Mesendoderm (in vitro differentiated cells): ENCODE results near the gene LRRC75A.

Experiments
- DNase-seq: peaks from one replicate; pipeline ENCODE4 v3.0.0; 2013
- H2AK5ac ChIP-seq: 2 replicates; pipeline ENCODE4 v1.6.1; 2013; ENCODE audit warnings: low read length, inconsistent platforms
- H2BK120ac ChIP-seq: 2 replicates; pipeline ENCODE4 v1.6.1; 2013; ENCODE audit warnings: low read depth, mild to moderate bottlenecking, low read length, moderate library complexity, mixed read lengths
- H2BK15ac ChIP-seq: replicated peaks from 2 replicates; pipeline ENCODE4 v1.6.1; 2013; ENCODE audit warnings: low read depth, mild to moderate bottlenecking, moderate library complexity
- H2BK5ac ChIP-seq: 2 replicates; pipeline ENCODE4 v1.6.1; 2013; ENCODE audit warnings: low read length, inconsistent platforms
- H3K18ac ChIP-seq: 2 replicates; pipeline ENCODE4 v1.6.1; 2013; ENCODE audit warnings: mild to moderate bottlenecking, low read length, mixed read lengths
- H3K23ac ChIP-seq: one replicate; pipeline ENCODE4 v1.6.1; 2013; ENCODE audit warnings: low read length
- H3K27ac ChIP-seq: 2 replicates; pipeline ENCODE4 v1.5.1; 2013; ENCODE audit warnings: low read depth, mild to moderate bottlenecking, inconsistent platforms, low read length, moderate library complexity
- H3K27me3 ChIP-seq: 2 replicates; pipeline ENCODE4 v1.6.1; 2013; ENCODE audit warnings: low read length, control low read depth, mild to moderate bottlenecking, inconsistent platforms; ENCODE audit not compliant: insufficient read depth, poor library complexity
- H3K36me3 ChIP-seq: 2 replicates; pipeline ENCODE4 v1.6.1; 2013; ENCODE audit warnings: low read length, inconsistent platforms; ENCODE audit not compliant: control insufficient read depth, insufficient read depth
- H3K4ac ChIP-seq: one replicate; pipeline ENCODE4 v1.6.1; 2013; ENCODE audit warnings: low read depth, mild to moderate bottlenecking, low read length, moderate library complexity
- H3K4me1 ChIP-seq: 2 replicates; pipeline ENCODE4 v1.6.1; 2013; ENCODE audit warnings: low read depth, low read length, inconsistent platforms; ENCODE audit not compliant: control insufficient read depth
- H3K4me2 ChIP-seq: 2 replicates; pipeline ENCODE4 v1.6.1; 2013; ENCODE audit warnings: low read length
- H3K4me3 ChIP-seq: 2 replicates; pipeline ENCODE4 v1.5.1; 2013; ENCODE audit warnings: mild to moderate bottlenecking, low read length
- H3K56ac ChIP-seq: one replicate; pipeline ENCODE4 v1.6.1; 2013; ENCODE audit warnings: low read length
- H3K79me1 ChIP-seq: 2 replicates; pipeline ENCODE4 v1.6.1; 2013; ENCODE audit warnings: low read length, inconsistent platforms
- H3K79me2 ChIP-seq: 2 replicates; pipeline ENCODE4 v1.6.1; 2013; ENCODE audit warnings: mild to moderate bottlenecking, low read length; ENCODE audit not compliant: control insufficient read depth, insufficient read depth
- H3K9ac ChIP-seq: 2 replicates; pipeline ENCODE4 v1.6.1; 2013; ENCODE audit warnings: low read length, inconsistent platforms
- H4K5ac ChIP-seq: one replicate; pipeline ENCODE4 v1.6.1; 2013; ENCODE audit warnings: low read length
- H4K8ac ChIP-seq: one replicate; pipeline ENCODE4 v1.6.1; 2013; ENCODE audit warnings: low read depth, mild to moderate bottlenecking, control low read depth, low read length, moderate library complexity
- WGBS: extraction: QIAGEN DNeasy Blood & Tissue Kit; methylation state at CpG from one replicate; pipeline ENCODE4 v1.1.7; 2013; ENCODE audit warnings: low lambda C conversion rate, missing lambda C conversion rate; ENCODE audit not compliant: insufficient coverage; ENCODE audit errors: extremely low coverage; 5-methylcytosine and 5-hydroxymethylcytosine counted together

Gene LRRC75A

GRCh38 chr17:16492613-16493530 lies 879 bp upstream of the LRRC75A start:
- Histone ChIP-seq H3K36me3 (no peaks in the 10 kb centered on the region), H3K27me3 (no peaks in the 10 kb centered on the region)
- no peak for DNase-seq

DNA sequence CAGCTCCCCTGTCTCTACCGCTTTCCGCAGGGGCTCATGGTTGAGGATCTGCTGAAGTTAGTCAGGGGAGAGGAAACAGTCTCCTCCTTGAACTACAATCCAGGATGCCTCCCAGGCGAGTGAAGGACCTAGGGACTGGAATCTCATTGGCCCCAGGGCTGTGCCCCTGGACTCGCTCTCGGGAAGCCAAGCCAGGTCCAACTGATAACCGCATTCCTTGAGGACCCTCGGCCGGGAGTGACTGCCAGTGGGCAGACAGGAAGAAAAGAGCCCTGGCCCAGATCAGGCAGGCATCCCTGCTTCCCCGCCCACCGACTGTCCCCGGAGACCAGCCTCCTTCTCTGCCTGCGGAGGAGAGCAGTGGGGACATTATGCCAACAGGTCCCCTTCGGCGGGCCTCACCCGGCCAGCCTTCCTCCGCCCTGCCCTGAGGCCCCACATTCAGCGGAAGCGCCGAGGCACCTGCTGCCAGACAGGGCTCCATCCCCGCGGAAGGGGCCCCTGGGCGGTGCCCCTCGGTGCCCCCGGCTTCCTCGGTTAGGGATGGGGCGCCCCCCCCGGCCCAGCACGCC lies 776 bp downstream of the LRRC75A start:
- Histone ChIP-seq H3K4me2 (peak overlapping the region; percentile 8), H3K4ac (no peak overlapping the region), H3K27me3 (no peaks in the 10 kb centered on the region), H3K56ac (peak overlapping the region; percentile 9), H4K8ac (no peak overlapping the region), H3K9ac (peak overlapping the region; percentile 18), H2BK5ac (no peak overlapping the region), H3K27ac (no peak overlapping the region), H2BK15ac (no peak overlapping the region), H3K79me1 (no peaks in the 10 kb centered on the region), H3K4me3 (no peak overlapping the region), H3K79me2 (no peaks in the 10 kb centered on the region), H4K5ac (no peak overlapping the region), H2BK120ac (no peak overlapping the region), H3K36me3 (no peaks in the 10 kb centered on the region), H3K18ac (no peak overlapping the region), H2AK5ac (no peak overlapping the region), H3K23ac (no peak overlapping the region), H3K4me1 (peaks cover 6% of the 10 kb centered on the region)
- no CpG with 5 or more reads among the region's 28 CpGs for WGBS
- no peak for DNase-seq

More at GRCh38 chr17:16492613-16493530, 879 bp upstream of the LRRC75A start:
- Histone ChIP-seq H3K79me1 (no peaks in the 10 kb centered on the region), H3K4me1 (peaks cover 3% of the 10 kb centered on the region), H3K56ac (peak overlapping the region; percentile 82), H2BK5ac (no peak overlapping the region), H2BK120ac (no peak overlapping the region), H3K4me3 (no peak overlapping the region), H2AK5ac (peak overlapping the region; percentile 46), H4K5ac (no peak overlapping the region), H3K9ac (peak overlapping the region; percentile 71), H4K8ac (peak overlapping the region; percentile 59), H3K27ac (no peak overlapping the region), H3K4me2 (peak overlapping the region; percentile 66), H3K23ac (peak overlapping the region; percentile 51), H3K79me2 (no peaks in the 10 kb centered on the region), H2BK15ac (no peak overlapping the region), H3K4ac (no peak overlapping the region), H3K18ac (peak overlapping the region; percentile 25)
- WGBS, result no CpG with 5 or more reads among the region's 27 CpGs

- Histone ChIP-seq H3K27ac (no peak overlapping the region), H3K4me2 (no peak overlapping the region), H2AK5ac (no peak overlapping the region), H3K23ac (no peak overlapping the region), H3K4me1 (peaks cover 11% of the 10 kb centered on the region), H2BK15ac (no peak overlapping the region), H3K4me3 (no peak overlapping the region), H2BK120ac (no peak overlapping the region), H3K18ac (no peak overlapping the region), H2BK5ac (no peak overlapping the region), H3K27me3 (no peaks in the 10 kb centered on the region), H3K79me1 (no peaks in the 10 kb centered on the region), H3K36me3 (no peaks in the 10 kb centered on the region), H3K79me2 (no peaks in the 10 kb centered on the region), H4K5ac (no peak overlapping the region), H3K4ac (no peak overlapping the region), H3K9ac (no peak overlapping the region), H3K56ac (no peak overlapping the region), H4K8ac (no peak overlapping the region)
- DNase-seq, result no peak
- no CpG with 5 or more reads among the region's 3 CpGs for WGBS
Observed at GRCh38 chr17:16489431-16489830, 2.6 kb downstream of the LRRC75A start.

DNA sequence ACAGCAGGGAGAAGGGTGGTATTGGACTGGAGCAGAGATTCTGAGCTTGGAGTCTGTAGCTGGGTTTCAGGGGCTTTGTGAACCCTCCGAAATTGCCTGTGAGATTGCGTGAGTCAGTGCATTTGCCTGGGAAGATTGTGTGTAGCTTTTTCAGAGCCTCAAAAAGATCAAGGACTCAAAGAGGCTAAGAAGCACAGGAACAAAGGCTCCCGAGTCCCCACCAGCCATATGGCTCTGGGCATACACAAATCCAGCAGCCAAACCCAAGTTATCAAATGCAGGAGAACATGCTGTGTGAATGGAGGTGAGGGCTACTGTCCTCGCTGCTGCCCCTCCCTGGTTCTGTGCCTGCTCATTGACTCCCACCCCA lies 3.0 kb downstream of the LRRC75A start:
- no peaks in the 10 kb centered on the region for H3K79me1 ChIP-seq
- no peak overlapping the region for H3K56ac ChIP-seq
- no peak overlapping the region for H4K5ac ChIP-seq
- no peak overlapping the region for H2BK120ac ChIP-seq
- no peak overlapping the region for H2AK5ac ChIP-seq
- no peak overlapping the region for H4K8ac ChIP-seq
- H3K4me2 ChIP-seq, result no peak overlapping the region
- H3K23ac ChIP-seq, result no peak overlapping the region
- no peak overlapping the region for H3K27ac ChIP-seq
- H3K79me2 ChIP-seq, result no peaks in the 10 kb centered on the region
- H2BK15ac ChIP-seq, result no peak overlapping the region
- no peak for DNase-seq
- H3K18ac ChIP-seq, result no peak overlapping the region
- no CpG with 5 or more reads among the region's 4 CpGs for WGBS
- H3K4ac ChIP-seq, result no peak overlapping the region
- H3K9ac ChIP-seq, result no peak overlapping the region
- H3K4me3 ChIP-seq, result no peak overlapping the region
- no peak overlapping the region for H2BK5ac ChIP-seq
- no peaks in the 10 kb centered on the region for H3K36me3 ChIP-seq
- no peaks in the 10 kb centered on the region for H3K27me3 ChIP-seq
- peaks cover 13% of the 10 kb centered on the region for H3K4me1 ChIP-seq

DNA sequence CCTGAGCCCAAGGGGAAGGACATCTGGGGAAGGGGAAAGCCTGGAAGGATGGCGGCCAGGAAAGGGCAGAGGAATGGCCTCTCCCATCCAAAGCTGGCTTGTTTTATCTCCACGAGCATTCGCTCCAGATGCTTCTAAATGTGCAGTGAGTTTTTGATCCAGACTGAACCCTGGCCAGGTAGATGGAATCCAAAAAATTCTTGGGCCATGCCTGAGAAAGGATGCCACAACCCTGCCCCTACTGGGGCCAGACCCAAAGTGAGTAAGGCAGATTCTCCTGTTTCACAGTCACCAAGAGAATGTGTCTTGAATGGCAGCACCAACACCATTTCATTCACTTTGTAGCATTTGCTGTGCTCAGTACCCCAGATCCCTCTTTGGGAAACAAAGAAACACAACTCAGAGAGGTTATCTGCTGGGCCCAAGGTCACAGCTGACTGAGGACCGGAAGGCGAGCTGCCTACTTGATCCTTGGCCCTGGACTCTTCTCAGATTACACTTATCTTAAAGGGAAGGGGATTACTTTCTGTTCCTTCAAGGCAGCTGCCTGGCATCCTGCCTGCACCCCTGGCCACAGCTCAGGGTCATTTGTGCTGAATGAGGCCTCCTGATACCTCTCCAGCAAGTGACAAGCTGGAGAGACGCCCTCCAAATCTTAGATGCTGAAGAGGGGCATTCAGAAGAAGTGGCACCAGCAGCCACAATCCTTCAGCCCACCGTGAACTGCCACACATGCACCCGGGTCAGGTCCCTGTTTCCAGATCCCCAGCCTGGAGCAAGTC lies 3.6 kb downstream of the LRRC75A start:
- Histone ChIP-seq H2BK15ac (no peak overlapping the region), H3K4me2 (no peak overlapping the region), H4K5ac (no peak overlapping the region), H3K27me3 (no peaks in the 10 kb centered on the region), H2BK5ac (no peak overlapping the region), H3K79me2 (no peaks in the 10 kb centered on the region), H2AK5ac (no peak overlapping the region), H3K9ac (no peak overlapping the region), H3K36me3 (no peaks in the 10 kb centered on the region), H3K79me1 (no peaks in the 10 kb centered on the region), H3K4me3 (no peak overlapping the region), H3K4me1 (peaks cover 13% of the 10 kb centered on the region), H4K8ac (no peak overlapping the region), H3K27ac (no peak overlapping the region), H3K4ac (no peak overlapping the region), H2BK120ac (no peak overlapping the region), H3K56ac (peak overlapping the region; percentile 62), H3K18ac (no peak overlapping the region), H3K23ac (no peak overlapping the region)
- peak; percentile 48 for DNase-seq
- no CpG with 5 or more reads among the region's 8 CpGs for WGBS
